Stimulated activated CD4-positive, alpha-beta T cell treated with anti-CD3 and anti-CD28 coated beads, Interleukin-2, amount 100 ng/mL, for 24 hours (primary cell): Measurements from ENCODE around the gene NET1.
"Not testable (repeated sequence)": the region's sequence is repeated elsewhere in the genome, so short reads cannot be mapped to it uniquely, and the experiment has no call there.

ENCODE experiments used
- DNase-seq, 2 donors: peaks; one replicate each; pipeline ENCODE4 v3.0.0-alpha.2; 2020

NET1 gene

DNA sequence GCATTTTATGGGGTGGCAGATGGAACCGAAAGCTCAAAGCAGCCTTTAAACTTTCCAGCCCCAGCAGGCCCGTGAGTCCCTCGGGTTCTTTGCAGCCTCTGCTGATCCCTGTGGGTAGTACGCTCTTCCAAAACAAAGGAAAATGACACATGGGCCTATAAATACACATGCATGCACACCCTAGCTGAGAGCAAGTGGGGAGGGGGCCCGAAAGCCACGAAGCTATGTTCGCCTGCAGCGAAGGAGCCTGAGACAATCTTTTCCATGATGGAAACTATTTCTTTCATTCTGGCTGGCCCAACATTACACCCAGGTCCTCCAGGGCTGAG lies 54.8 kb downstream of the NET1 start:
- DNase-seq, result no peak

DNA sequence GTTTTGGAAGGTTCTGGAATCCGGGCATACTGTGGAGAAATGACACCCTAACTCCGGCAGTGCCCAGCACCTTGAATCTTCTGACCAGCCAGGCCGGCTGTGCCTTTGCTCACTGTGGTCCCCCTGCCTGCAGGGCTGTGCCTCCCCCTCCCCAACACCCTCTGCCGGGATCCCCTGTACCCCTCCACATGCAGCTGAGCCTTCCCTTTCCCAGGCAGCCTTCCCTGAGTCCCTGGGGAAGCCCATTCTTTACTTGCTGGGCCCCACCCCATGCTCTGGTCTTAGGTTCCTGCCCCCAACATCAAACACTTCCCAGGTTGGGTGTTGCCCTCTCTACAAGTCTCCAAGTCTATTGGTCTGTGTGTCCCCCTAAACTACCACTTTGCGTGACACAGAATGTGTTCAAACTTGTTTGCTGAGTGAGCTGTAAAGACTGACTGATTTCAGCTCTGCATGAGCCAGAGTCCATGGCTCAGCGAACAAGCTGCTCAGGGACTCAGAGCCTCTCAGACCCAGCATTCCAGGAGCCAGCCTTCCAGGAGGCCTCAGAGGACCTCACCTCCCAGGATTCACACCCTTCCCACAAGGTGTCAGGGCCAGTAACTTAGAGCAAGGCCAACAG lies 55.4 kb downstream of the NET1 start:
- no peak for DNase-seq

GRCh38 chr10:5468262-5469106 lies 56.1 kb downstream of the NET1 start:
- DNase-seq, result no peak

- DNase-seq, result no peak
Measured at GRCh38 chr10:5469353-5470061, 57.1 kb downstream of the NET1 start.

- DNase-seq, result no peak
Measured at GRCh38 chr10:5470062-5470751, 57.9 kb downstream of the NET1 start.

DNA sequence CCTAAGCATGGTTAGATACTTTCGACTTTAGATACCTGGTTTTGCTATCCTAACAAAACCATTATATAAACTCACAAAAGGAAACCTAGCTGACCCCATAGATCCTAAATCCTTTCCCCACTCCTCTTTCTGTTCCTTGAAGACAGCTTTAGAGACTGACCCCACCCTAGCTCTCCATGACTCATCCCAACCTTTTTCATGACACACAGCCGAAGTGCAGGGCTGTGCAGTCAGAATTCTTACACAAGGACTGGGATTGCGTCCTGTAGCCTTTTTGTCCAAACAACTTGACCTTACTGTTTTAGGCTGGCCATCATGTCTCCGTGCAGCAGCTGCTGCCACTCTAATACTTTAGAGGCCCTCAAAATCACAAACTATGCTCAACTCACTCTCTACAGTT lies 62.3 kb downstream of the NET1 start:
- DNase-seq, result not testable (repeated sequence)

- DNase-seq, result not testable (repeated sequence)
Measured at GRCh38 chr10:5475088-5475487, 62.7 kb downstream of the NET1 start.

GRCh38 chr10:5475974-5476807 lies 63.8 kb downstream of the NET1 start:
- DNase-seq, result not testable (repeated sequence)

DNA sequence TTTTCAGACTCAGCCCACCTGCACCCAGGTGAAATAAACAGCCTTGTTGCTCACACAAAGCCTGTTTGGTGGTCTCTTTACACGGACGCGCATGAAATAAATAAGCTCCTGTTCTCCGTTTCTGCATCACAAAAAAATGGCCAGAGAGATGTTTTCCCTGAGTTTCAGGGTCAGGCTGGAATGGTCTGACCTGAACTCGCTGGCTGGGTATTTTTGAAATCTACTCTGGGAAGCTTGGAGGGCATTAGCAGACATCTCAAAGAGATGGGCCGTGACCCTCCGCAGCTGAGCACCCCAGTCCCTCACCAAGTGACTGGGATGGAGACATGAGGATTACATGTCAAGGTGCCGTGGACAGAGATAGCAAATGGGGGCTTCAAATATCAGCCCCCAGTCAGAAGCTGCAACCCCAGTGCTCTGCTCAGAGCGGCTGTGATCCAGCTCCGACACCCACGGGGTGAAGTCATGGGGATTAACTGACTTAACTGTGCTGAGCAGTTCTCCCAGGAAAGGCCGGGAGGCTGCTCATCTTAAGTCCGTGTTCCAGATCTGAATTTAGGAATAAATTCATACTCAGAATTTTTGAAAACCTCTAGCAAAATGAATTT lies 64.7 kb downstream of the NET1 start:
- no peak for DNase-seq

GRCh38 chr10:5477948-5478693 lies 65.8 kb downstream of the NET1 start:
- DNase-seq, result no peak

- no peak for DNase-seq
Measured at GRCh38 chr10:5478694-5479305, 66.4 kb downstream of the NET1 start.

GRCh38 chr10:5479481-5480161 lies 67.3 kb downstream of the NET1 start:
- no peak for DNase-seq

DNA sequence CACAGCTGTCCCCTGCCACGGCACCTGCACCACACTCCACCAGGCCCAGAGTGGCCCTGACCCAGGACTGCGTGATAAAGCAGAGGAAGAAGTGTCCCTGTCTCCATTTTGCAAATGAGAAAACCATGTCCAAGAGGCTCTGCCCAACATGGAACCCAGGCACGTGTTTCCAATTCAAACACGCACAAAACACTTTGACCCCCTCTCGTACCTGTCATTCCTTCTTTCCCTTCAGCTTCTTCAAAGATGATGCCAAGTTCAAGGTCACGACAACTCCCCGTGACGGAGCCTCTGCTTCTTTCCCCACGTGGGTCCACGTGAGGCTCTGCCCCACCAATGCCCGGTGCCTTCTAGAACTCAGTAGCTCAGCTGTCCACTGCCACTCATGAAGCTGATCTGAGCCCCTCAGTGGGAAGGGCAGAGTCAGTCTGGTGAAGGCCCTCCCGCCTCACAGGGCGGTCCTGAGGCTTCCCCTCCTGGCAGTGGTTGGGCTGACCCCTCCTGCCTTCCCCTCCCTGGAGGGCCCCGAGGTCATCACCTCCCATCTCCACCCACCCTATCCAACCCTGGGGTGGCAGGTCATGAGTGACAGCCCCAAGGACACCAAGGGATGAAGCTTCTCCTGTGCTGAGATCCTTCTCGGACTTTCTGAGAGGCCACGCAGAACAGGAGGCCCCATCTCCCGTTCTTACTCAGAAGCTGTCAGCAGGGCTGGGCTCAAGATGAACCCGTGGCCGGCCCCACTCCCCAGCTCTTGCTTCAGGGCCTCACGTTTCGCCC lies 68.0 kb downstream of the NET1 start:
- DNase-seq, result no peak

DNA sequence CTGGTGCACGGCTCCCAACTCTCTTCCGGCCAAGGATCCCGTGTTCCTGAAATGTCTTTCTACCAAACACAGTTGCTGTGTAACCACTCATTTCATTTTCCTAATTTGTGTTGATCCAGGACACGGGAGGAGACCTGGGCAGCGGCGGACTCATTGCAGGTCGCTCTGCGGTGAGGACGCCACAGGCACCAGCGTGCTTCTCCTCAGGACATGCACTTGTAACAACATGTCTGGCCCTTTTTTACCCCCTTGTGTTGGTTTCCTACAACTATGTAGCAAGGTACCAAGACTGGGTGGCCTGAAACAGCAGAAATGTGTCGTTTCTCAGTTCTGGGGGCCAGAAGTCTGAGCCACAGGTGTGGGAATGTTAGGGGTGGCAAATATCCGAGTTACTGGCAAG lies 68.8 kb downstream of the NET1 start:
- no peak for DNase-seq

DNA sequence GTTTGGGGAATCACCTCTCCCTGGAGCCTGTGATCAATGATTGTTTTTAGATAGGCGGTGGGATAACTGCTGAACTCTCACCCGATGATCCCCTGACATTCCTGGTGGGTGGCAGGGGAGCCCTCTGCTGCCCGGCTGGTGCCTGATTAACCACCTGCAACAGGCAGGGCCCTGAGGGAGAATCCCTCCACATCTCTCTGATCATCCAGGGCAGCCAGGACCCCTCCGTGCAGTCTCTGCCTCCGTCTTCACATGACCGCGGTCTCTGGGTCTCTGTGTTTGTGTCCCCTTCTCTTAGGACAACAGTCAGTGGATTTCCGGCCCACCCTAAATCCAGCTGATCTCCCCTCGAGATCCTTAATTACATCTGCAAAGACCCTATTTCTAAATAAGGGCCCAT lies 69.7 kb downstream of the NET1 start:
- no peak for DNase-seq

- no peak for DNase-seq
Measured at GRCh38 chr10:5484205-5484604, 71.8 kb downstream of the NET1 start.

DNA sequence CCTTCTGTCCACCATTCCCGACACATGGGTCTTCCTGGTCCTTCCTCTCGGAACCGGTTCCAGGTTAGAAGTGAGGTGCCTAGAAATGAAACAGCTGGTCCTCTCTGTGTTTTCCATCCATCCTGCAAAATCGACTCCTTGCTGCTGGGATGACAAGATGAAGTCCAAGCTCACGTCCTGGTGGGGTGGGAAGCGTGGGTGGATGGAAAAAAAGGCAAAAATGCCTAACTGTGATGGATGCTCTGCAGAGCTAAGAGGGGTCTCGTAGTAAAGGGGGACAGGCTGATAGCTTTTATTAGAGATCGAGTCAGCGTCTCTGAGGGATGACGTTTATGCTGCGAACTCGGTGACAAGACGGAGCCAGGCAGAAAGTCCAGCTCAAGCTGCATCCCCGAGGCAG lies 72.9 kb downstream of the NET1 start:
- no peak for DNase-seq

DNA sequence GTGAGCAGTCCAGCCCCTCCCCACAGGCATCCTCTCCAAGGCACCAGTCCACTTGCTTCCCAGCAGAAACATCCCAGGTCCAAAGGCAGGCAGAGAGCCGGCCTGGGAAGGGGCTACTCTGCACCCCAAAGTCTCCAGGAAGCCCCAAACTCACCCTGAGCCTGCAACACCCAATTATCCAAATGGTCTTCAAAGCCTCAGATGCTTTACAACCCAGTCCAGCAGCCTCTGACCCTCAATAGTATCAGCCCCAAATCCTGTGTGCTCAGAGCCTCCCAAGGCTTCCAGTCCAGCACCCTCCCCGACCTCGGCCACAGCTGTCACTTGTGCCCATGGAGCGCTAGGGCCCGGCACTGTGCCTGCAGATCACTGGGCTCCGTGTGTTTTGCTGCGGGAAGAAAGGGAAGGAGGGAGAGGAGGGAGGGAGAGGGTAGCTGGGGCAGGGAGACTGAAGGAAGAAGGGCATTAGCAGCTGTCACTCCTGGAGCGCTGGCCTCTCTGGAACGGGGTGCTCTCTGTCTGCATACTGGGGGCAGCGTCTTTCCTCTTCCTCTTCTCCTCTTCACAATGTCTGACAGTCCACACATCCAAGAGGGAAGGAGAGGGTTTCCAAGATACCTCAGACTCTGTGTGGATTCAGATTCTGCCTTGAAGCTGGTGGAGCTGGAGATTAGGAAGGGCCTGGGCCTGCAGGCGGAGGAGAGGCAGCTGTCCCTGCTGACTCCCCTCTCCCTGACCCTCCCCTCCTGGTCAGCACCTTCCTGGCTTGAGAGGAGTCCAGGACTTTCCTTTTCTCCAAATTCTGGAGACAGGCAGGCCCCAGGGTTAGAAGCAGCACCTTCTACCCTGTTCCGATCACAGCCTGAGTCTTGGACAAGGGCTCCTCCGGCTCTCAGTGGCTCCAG lies 73.8 kb downstream of the NET1 start:
- no peak for DNase-seq
